ENCODE data around the gene CYP1A1.
"Not testable (repeated sequence)": the region's sequence is repeated elsewhere in the genome, so short reads cannot be mapped to it uniquely, and the experiment has no call there.

Gene CYP1A1

GRCh38 chr15:74725225-74725774 lies at the start of gene CYP1A1:
CYP1A1 (minus strand) TSS chr15:74725528; CDS start chr15:74723097, 2,431 bp downstream.
- DNase-seq (ENCODE audit: low spot score), result no peak

- no peak for DNase-seq (ENCODE audit: low spot score)
Measured at GRCh38 chr15:74773731-74774252, 48.5 kb upstream of the CYP1A1 start.

GRCh38 chr15:74773329-74773728 lies 48.0 kb upstream of the CYP1A1 start:
- no peak for DNase-seq (ENCODE audit: low spot score)

GRCh38 chr15:74770211-74770903 lies 45.0 kb upstream of the CYP1A1 start:
- DNase-seq (ENCODE audit: low spot score), result no peak

DNA sequence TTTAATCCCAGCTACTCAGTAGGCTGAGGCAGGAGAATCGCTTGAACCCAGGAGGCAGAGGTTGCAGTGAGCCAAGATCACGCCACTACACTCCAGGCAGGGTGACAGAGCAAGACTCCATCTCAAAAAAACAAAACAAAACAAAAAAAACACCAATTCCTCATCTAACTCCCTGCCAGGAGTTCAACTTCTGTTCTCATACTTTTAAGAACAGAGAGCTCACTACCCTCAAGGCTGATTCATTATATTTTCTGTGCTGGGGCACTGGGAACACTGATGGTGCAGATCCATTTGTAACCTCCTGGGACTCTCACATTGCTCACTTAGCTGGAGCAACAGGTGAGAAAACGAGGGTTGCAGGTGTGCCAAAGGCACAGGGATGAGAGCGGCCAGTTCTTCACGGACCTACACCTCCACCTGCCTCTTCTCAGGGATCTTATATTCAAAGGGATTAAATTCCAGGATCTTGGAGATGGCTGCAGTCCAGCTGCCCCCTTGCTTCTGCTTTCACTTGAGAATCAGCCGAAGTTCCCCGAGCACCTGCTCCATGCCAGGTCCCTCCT lies 44.2 kb upstream of the CYP1A1 start:
- DNase-seq (ENCODE audit: low spot score), result no peak

- DNase-seq (ENCODE audit: low spot score), result peak; percentile 88
Measured at GRCh38 chr15:74768771-74769342, 43.5 kb upstream of the CYP1A1 start.

DNA sequence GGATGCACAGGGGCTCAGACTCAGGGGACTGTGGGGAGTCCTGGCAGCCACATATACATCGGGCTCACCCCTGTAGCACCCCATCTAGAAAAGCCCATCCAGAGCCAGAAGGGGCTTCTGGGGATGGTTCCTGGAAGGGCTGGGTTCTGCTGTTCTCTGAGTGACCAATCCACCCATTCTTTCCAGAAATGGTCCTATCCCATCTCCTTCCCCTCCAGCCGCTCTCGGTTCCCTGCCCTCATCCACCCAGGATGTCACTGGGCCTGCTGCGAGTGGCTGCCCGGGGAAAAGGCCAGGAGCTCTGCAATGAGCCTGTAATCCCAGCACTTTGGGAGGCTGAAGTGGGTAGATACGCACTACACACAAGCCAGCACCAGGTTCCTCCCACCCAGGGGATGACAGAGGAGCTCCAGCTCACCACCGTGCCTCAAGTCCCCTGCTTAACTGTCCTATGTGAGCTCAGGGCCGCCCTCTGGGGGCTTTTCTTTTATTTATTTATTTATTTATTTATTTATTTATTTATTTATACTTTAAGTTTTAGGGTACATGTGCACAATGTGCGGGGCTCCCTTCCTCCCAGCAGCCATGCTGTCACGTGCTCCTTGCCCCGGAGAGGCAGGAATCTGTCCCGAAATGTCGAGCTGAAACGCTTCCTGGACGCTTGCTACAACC lies 42.9 kb upstream of the CYP1A1 start:
- no peak for DNase-seq (ENCODE audit: low spot score)

- no peak for DNase-seq (ENCODE audit: low spot score)
Measured at GRCh38 chr15:74767167-74768098, 42.1 kb upstream of the CYP1A1 start.

DNA sequence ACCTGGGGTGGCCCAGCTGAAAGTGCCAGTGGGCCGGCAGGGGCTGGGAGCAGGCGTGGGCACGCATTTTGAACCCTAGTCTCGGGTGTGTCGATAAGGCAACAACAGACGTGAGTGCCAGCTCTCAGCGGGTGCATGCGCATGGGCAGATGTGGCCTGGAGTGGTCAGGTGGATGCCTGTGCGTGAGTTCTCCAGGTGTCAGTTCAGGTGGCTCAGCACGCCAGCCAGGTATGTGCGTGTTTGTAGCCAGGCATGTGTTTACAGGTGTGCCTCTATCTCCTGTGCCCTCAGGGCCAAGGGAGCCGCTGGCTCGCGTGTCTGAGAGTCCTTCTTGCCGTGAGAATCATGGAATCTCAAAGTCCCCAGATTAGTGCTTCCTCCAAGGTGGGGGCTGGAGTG lies 38.1 kb upstream of the CYP1A1 start:
- DNase-seq (ENCODE audit: low spot score), result no peak

GRCh38 chr15:74762791-74763150 lies 37.4 kb upstream of the CYP1A1 start:
- DNase-seq (ENCODE audit: low spot score), result no peak

- no peak for DNase-seq (ENCODE audit: low spot score)
Measured at GRCh38 chr15:74758736-74759135, 33.4 kb upstream of the CYP1A1 start.

DNA sequence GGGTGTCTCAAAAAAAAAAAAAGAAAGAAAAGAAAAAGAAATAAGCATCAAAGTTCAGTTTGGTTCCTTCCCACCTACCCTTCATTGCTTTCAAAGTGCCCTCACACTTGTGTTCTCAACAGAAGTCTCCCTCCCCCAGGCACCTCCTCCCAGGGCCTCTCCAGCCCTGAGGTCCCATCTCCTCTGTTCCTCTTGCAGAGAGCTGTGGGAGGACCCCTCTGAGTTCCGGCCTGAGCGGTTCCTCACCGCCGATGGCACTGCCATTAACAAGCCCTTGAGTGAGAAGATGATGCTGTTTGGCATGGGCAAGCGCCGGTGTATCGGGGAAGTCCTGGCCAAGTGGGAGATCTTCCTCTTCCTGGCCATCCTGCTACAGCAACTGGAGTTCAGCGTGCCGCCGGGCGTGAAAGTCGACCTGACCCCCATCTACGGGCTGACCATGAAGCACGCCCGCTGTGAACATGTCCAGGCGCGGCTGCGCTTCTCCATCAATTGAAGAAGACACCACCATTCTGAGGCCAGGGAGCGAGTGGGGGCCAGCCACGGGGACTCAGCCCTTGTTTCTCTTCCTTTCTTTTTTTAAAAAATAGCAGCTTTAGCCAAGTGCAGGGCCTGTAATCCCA lies 29.4 kb upstream of the CYP1A1 start:
- no peak for DNase-seq (ENCODE audit: low spot score)

GRCh38 chr15:74752531-74752930 lies 27.2 kb upstream of the CYP1A1 start:
- peak; percentile 60 for DNase-seq (ENCODE audit: low spot score)

DNA sequence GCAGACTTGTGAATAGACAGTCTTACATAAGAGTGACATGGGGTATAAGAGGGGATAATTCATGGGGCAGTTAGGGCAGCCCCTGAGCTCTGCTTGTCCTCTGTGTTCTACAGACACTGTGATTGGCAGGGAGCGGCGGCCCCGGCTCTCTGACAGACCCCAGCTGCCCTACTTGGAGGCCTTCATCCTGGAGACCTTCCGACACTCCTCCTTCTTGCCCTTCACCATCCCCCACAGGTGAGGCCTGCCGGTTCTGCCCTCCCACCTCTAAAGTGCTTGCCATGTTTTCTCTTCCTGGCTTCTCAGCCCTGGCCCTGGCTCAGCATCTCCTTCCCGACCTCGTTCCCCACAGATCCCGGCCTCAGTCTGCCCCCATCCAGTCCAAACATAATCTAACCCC lies 26.7 kb upstream of the CYP1A1 start:
- DNase-seq (ENCODE audit: low spot score), result no peak

DNA sequence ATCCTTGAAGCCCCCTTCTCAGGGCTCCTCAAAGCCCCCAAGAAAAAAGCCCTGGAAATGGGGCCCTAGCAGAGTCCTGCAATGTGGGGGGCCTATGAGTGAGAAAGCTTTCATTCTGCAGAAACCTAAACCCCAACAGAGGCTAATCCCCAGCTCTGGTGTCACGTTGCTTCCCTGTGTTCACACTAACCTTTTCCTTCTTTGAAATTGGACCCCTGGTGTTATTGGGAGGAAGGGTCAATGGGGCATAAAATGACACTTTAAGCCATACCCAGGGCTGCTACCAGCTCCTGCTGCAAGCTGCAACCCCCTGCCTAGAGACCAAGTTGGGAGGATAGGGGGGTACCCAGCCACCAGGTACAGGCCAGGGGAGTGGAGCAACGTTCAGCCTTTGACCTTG lies 25.4 kb upstream of the CYP1A1 start:
- no peak for DNase-seq (ENCODE audit: low spot score)

- no peak for DNase-seq (ENCODE audit: low spot score)
Measured at GRCh38 chr15:74749832-74750231, 24.5 kb upstream of the CYP1A1 start.

GRCh38 chr15:74748322-74748946 lies 23.1 kb upstream of the CYP1A1 start, which contains the start of gene CYP1A2:
CYP1A2 (plus strand) TSS chr15:74748845; CDS start chr15:74749739, 894 bp downstream.
- no peak for DNase-seq (ENCODE audit: low spot score)

- DNase-seq (ENCODE audit: low spot score), result no peak
Measured at GRCh38 chr15:74746389-74746788, 21.1 kb upstream of the CYP1A1 start.

- DNase-seq (ENCODE audit: low spot score), result no peak
Measured at GRCh38 chr15:74742422-74742821, 17.1 kb upstream of the CYP1A1 start.

DNA sequence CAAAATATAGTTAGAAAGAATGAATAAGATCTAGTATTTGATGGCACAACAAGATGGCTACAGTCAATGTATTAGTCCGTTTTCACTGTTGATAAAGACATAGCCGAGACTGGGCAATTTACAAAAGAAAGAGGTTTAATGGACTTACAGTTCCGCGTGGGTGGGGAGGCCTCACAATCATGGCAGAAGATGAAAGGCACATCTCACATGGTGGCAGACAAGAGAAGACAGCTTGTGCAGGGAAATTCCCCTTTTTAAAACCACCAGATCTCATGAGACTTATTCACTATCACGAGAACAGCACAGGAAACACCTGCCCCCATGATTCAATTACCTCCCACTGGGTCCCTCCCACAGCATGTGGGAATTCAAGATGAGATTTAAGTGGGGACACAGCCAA lies 12.9 kb upstream of the CYP1A1 start:
- DNase-seq (ENCODE audit: low spot score), result not testable (repeated sequence)

Data from GM03348 (cell line).